GM12891 (cell line): Measurements from ENCODE around the gene MYL6.

ENCODE experiments used
- POLR2A ChIP-seq: IDR thresholded peaks from 2 replicates; pipeline ENCODE4 v1.6.1; 2011; ENCODE audit warnings: low read depth, low read length, control low read depth
- POLR2AphosphoS5 ChIP-seq: IDR thresholded peaks from 2 replicates; pipeline ENCODE4 v1.6.1; 2011; ENCODE audit warnings: low read depth, low read length, control low read depth
- TAF1 ChIP-seq: IDR thresholded peaks from 2 replicates; pipeline ENCODE4 v1.6.1; 2011; ENCODE audit warnings: low read depth, low read length, control low read depth

GRCh38 chr12:56116267-56117081 lies 41.7 kb upstream of the MYL6 start, which contains the start of gene RPL41:
- peak; percentile 100 for TF ChIP-seq POLR2AphosphoS5
- peak; percentile 99 for TF ChIP-seq TAF1
- TF ChIP-seq POLR2A = peak; percentile 100
